HepG2 (cell line): ENCODE results near the gene GCN1. TPM values are rescaled to one million over a fixed set of nuclear protein-coding genes. Genes with fewer than 3 reads are reported as not detected.

ENCODE experiments used
- ATAC-seq: fragments of 200-7000 bp; cut with Tn5 transposase; 3 replicates; pipeline ENCODE4 v1.9.1; 2020; ENCODE audit warnings: mild to moderate bottlenecking, moderate library complexity
- BruUV-seq: library from RNA; stranded (reverse); fragments of 400-500 nt; replicated peaks from 2 replicates; lab custom pipeline; 2021; lab: Mats Ljungman, UMichigan
- CTCF ChIA-PET: fragments of 300-600 bp; formaldehyde crosslinking; extraction: SDS; loops from one replicate; lab custom pipeline; 2021; ENCODE audit warnings: low total read pairs, inconsistent platforms, low intra/inter-chr PET ratio; lab: Yijun Ruan, JAX
- POLR2A ChIA-PET: fragments of 350-600 bp; sonication (Branson Sonifier 250); formaldehyde crosslinking; loops from one replicate; lab custom pipeline; 2020; ENCODE audit warnings: antibody characterized with exemption, inconsistent platforms; lab: Yijun Ruan, JAX
- DNase-seq: peaks from one replicate; pipeline ENCODE4 v3.0.0-alpha.2; 2015; ENCODE audit warnings: low spot score
- FAIRE-seq: peaks from 3 replicates; lab custom pipeline; 2011; peaks lifted over from hg19 to GRCh38; lab: Jason Lieb, UNC
- H2AFZ ChIP-seq: one replicate; pipeline ENCODE4 v1.6.1; 2011; ENCODE audit warnings: low read length, inconsistent platforms
- H3K27ac ChIP-seq: fragments of 300-600 bp; 3 replicates; pipeline ENCODE4 v1.8.0; 2011; ENCODE audit warnings: mixed run types, mild to moderate bottlenecking, mixed read lengths, low read length, inconsistent platforms; ENCODE audit not compliant: insufficient read depth; ENCODE audit errors: extremely low read length
- H3K27me3 ChIP-seq, 2 experiments: fragments of 200-600 bp in 1 of 2; 2 replicates in 1 of 2; 3 replicates in 1 of 2; pipeline versions ENCODE4 v1.6.0 to v1.8.0; 2011; ENCODE audit warnings: low read length in 2 of 2, mild to moderate bottlenecking in 2 of 2, moderate library complexity in 2 of 2, inconsistent platforms in 1 of 2; ENCODE audit not compliant: insufficient read depth in 2 of 2, control insufficient read depth in 1 of 2
- H3K36me3 ChIP-seq, 2 experiments: fragments of 200-600 bp in 1 of 2; replicated peaks in 1 of 2; 2 replicates in 1 of 2; 3 replicates in 1 of 2; pipeline versions ENCODE4 v1.5.1 to v1.8.0; 2011; ENCODE audit warnings: low read length in 2 of 2, inconsistent platforms in 1 of 2; ENCODE audit not compliant: insufficient read depth in 2 of 2, control insufficient read depth in 1 of 2
- H3K4me1 ChIP-seq: 2 replicates; pipeline ENCODE4 v1.5.1; 2012; ENCODE audit warnings: low read length, inconsistent platforms; ENCODE audit not compliant: insufficient read depth
- H3K4me2 ChIP-seq: 2 replicates; pipeline ENCODE4 v1.6.0; 2011; ENCODE audit warnings: low read depth, low read length, inconsistent platforms
- H3K4me3 ChIP-seq, 3 experiments: fragments of 200-600 bp in 1 of 3; sonication (generic), shearing (Covaris generic) in 1 of 3; replicated peaks in 1 of 3; 2 replicates each; pipeline ENCODE4 v1.5.1; 2011 to 2016; ENCODE audit warnings: low read length in 3 of 3, inconsistent platforms in 2 of 3, low read depth in 2 of 3, mild to moderate bottlenecking in 2 of 3, control low read depth in 1 of 3, mixed read lengths in 1 of 3; ENCODE audit not compliant: insufficient read depth in 1 of 3
- H3K79me2 ChIP-seq: one replicate; pipeline ENCODE4 v1.6.1; 2011; ENCODE audit warnings: low read length, inconsistent platforms; ENCODE audit not compliant: insufficient read depth
- H3K9ac ChIP-seq: 2 replicates; pipeline ENCODE4 v1.6.0; 2011; ENCODE audit warnings: mild to moderate bottlenecking, low read depth, low read length, inconsistent platforms; ENCODE audit not compliant: insufficient read depth
- H3K9me3 ChIP-seq: 2 replicates; pipeline ENCODE4 v1.5.1; 2012; ENCODE audit warnings: mild to moderate bottlenecking, low read length
- H4K20me1 ChIP-seq: 2 replicates; pipeline ENCODE4 v1.6.0; 2011; ENCODE audit warnings: inconsistent platforms, mild to moderate bottlenecking, low read length, moderate library complexity; ENCODE audit not compliant: insufficient read depth
- ELF3 ChIP-seq: IDR thresholded peaks from 2 replicates; pipeline ENCODE4 v1.6.1; 2016; ENCODE audit warnings: missing genetic modification reagents, missing compliant biosample characterization
- GTF2F1 ChIP-seq: fragments of 150-350 bp; IDR thresholded peaks from 2 replicates; pipeline ENCODE4 v1.6.1; 2014; ENCODE audit warnings: low read length
- HNRNPL ChIP-seq: fragments of 200-400 bp; formaldehyde crosslinking; IDR thresholded peaks from 2 replicates; pipeline ENCODE4 v1.6.1; 2017; ENCODE audit warnings: mild to moderate bottlenecking, low read depth, low read length
- RXRB ChIP-seq: IDR thresholded peaks from 2 replicates; pipeline ENCODE4 v1.6.1; 2016; ENCODE audit warnings: borderline replicate concordance, missing genetic modification reagents, missing compliant biosample characterization
- ZNF782 ChIP-seq: sonication (generic); formaldehyde crosslinking; IDR thresholded peaks from 2 replicates; pipeline ENCODE4 v1.4.0; 2020; ENCODE audit warnings: missing genetic modification reagents, mild to moderate bottlenecking, borderline replicate concordance
- WGBS: methylation state at CpG from one replicate; pipeline ENCODE4 v1.1.6; 2017; ENCODE audit warnings: low lambda C conversion rate; 5-methylcytosine and 5-hydroxymethylcytosine counted together
- in situ Hi-C: cut with HindIII; loops from 2 replicates; pipeline ENCODE4 v1.10.0; 2017; ENCODE audit warnings: low pct_unique_long_range_greater_than_20kb; ENCODE audit not compliant: extremely low pct_ligation_motif_present
- intact Hi-C: fragments of 100-400 bp; cut with micrococcal nuclease; formaldehyde crosslinking; loops from one replicate; pipeline ENCODE4 v1.10.0; 2022; ENCODE audit not compliant: unreplicated experiment
- polyA plus RNA-seq, 8 experiments: library from polyadenylated mRNA; depleted of rRNA in 3 of 8; stranded (reverse) in 7 of 8; unstranded in 1 of 8; fragments of >200 nt; fragmentation: Illumina TruSeq in 4 of 8; extraction: Trizol in 4 of 8; gene quantifications; 2 replicates each; pipeline versions ENCODE4 v1.2.1 to v1.2.3, GENCODE V29; 2011 to 2016; ENCODE audit warnings: low read depth in 4 of 8, missing spikeins in 1 of 8, mixed read lengths in 1 of 8; ENCODE audit not compliant: insufficient read depth in 1 of 8
- total RNA-seq, 5 experiments: library from RNA; depleted of rRNA; stranded (reverse); fragments of >200 nt; fragmentation: Illumina TruSeq; extraction: Trizol; gene quantifications; 2 replicates each; pipeline ENCODE4 v1.2.3, GENCODE V29; 2016; ENCODE audit warnings: low read depth in 1 of 5

Gene GCN1
- total and polyA plus RNA-seq, 2 of the 13 experiments (the other 11 are each of a cell fraction or from before 2014, with no cell fraction given) = 58.2 to 83.0 TPM

DNA sequence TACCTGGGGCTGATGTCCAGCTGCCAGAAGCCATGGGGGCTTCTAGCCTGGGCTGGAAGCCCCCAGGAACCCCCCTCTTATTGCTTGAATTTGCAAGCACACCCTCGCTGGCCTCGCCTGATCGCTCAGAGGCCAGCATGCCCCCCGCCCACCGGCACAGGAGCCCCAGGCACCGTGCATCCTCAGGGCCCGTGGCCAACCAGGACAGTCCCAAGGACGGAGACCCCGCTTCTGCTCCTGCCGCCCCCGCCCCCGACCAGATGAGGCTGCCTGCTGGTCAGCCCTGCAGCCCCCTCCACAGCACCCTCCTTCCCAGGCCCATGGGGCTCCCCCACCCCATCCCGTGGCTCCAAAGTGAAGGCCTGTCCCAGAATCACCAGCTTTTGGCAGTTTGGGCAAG is 99.2 kb downstream of the GCN1 start:
- DNase-seq (no peak), ATAC-seq (no peak), FAIRE-seq (no peak)
- Histone ChIP-seq H3K9ac (no peak overlapping the region), H3K9me3 (no peaks in the 10 kb centered on the region), H4K20me1 (no peaks in the 10 kb centered on the region; the same call in 1 of the 2 replicates), H3K27ac (no peak overlapping the region), H3K4me2 (no peak overlapping the region), H3K4me1 (peaks cover 17% of the 10 kb centered on the region), H3K79me2 (no peaks in the 10 kb centered on the region), H3K36me3 (peaks cover 13 to 38% of the 10 kb centered on the region in 2 experiments; a peak in 4 of 5 replicates), H3K4me3 (no peak overlapping the region), H3K27me3 (no peaks in the 10 kb centered on the region), H2AFZ (no peak overlapping the region)
- TF ChIP-seq ZNF782 (no peak), RXRB (CRISPR knock-in tag) (no peak), ELF3 (CRISPR knock-in tag) (no peak)
- ChIA-PET POLR2A (no interaction called here), CTCF (no interaction called here)
- no TSS peak for BruUV-seq
- in situ Hi-C loops = no loop called here
- intact Hi-C loops = no loop called here
- WGBS = 90% methylated on average over 1 of the region's 13 CpGs

DNA sequence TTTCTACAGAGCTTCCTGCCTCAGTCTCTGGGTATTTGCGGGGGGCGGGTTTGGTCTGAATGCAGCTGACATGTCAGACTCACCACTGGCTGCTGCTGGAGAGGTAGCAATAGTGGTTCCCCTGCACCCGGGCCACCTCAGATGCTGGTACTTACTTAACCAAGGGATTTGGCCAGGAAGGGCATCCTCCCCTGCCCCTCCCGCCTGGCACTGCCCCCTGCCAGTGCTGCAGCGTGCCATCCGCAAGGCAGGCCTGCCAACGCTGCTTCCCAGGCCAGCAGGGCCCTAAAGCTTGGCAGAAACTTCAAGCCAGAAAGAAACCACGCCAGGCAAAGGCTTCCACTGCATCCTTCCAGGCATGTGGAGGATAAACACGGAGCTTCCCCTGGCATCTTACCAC is 100.0 kb downstream of the GCN1 start:
- Histone ChIP-seq H3K36me3 (peaks cover 11 to 30% of the 10 kb centered on the region in 2 experiments; a peak in 4 of 5 replicates), H3K4me3 (no peak overlapping the region), H2AFZ (no peak overlapping the region), H3K9ac (no peak overlapping the region)
- no peak for DNase-seq
- TF ChIP-seq GTF2F1 (no peak), HNRNPL (0 out of 2 replicates have a peak, but pooled peaks have one; percentile 66)
- TF ChIP-seq, all 625 proteins: peak for 1
- WGBS = 94% methylated on average over 4 of the region's 9 CpGs
- ATAC-seq = no peak
- intact Hi-C loops = no loop called here
- Histone ChIP-seq H3K9me3 (no peaks in the 10 kb centered on the region), H4K20me1 (no peaks in the 10 kb centered on the region; the same call in 1 of the 2 replicates), H3K27ac (no peak overlapping the region), H3K79me2 (no peaks in the 10 kb centered on the region), H3K4me2 (no peak overlapping the region), H3K27me3 (no peaks in the 10 kb centered on the region), H3K4me1 (peaks cover 17% of the 10 kb centered on the region)
- CTCF ChIA-PET = no interaction called here
- FAIRE-seq = no peak
- POLR2A ChIA-PET = no interaction called here
- no TSS peak for BruUV-seq
- in situ Hi-C loops = no loop called here
